Transverse colon (tissue), 4 donors: ENCODE results near the gene KLHL11. TPM values are rescaled to one million over a fixed set of nuclear protein-coding genes. Genes with fewer than 3 reads are reported as not detected.

Experiments used
- DNase-seq: peaks from one replicate; pipeline ENCODE4 v3.0.0-alpha.2; 2019
- H3K27ac ChIP-seq, 4 donors: fragments of 200-600 bp; sonication (generic); 2 replicates each; pipeline ENCODE4 v1.5.1; 2016 to 2018; ENCODE audit warnings: inconsistent platforms in 4 of 4
- H3K27me3 ChIP-seq: fragments of 200-600 bp; sonication (generic); 2 replicates; pipeline ENCODE4 v1.5.1; 2017; ENCODE audit warnings: inconsistent platforms
- H3K36me3 ChIP-seq, 4 donors: fragments of 200-600 bp; sonication (generic); 2 replicates each; pipeline ENCODE4 v1.5.1; 2017 to 2019; ENCODE audit warnings: inconsistent platforms in 4 of 4
- H3K4me1 ChIP-seq, 4 donors: fragments of 200-600 bp; sonication (generic); 2 replicates each; pipeline ENCODE4 v1.5.1; 2017 to 2020; ENCODE audit warnings: inconsistent platforms in 4 of 4
- H3K4me3 ChIP-seq, 4 donors: fragments of 200-600 bp; sonication (generic); 1 replicate in 1 of 4; 2 replicates in 3 of 4; pipeline versions ENCODE4 v1.5.1 to v1.6.1; 2017 to 2019; ENCODE audit warnings: inconsistent platforms in 4 of 4
- H3K9me3 ChIP-seq, 2 donors: fragments of 200-600 bp; sonication (generic); 2 replicates each; pipeline ENCODE4 v1.5.1; 2017 to 2019; ENCODE audit warnings: inconsistent platforms in 2 of 2
- CTCF ChIP-seq, 5 experiments: fragments of 200-600 bp in 3 of 5; fragments of 450-650 bp in 2 of 5; sonication (generic) in 3 of 5; IDR thresholded peaks; 1 replicate in 2 of 5; 2 replicates in 3 of 5; pipeline ENCODE4 v1.5.1; 2016 to 2017; ENCODE audit warnings: antibody characterized with exemption in 5 of 5, inconsistent platforms in 3 of 5, mild to moderate bottlenecking in 2 of 5, moderate library complexity in 1 of 5
- EP300 ChIP-seq: sonication (generic); formaldehyde crosslinking; IDR thresholded peaks from one replicate; pipeline ENCODE4 v1.6.1; 2017; ENCODE audit warnings: antibody characterized with exemption, low read depth
- POLR2A ChIP-seq: fragments of 450-650 bp; IDR thresholded peaks from one replicate; pipeline ENCODE4 v1.6.1; 2016; ENCODE audit warnings: antibody characterized with exemption, mild to moderate bottlenecking, moderate library complexity
- POLR2AphosphoS5 ChIP-seq, 3 donors: sonication (generic); formaldehyde crosslinking; IDR thresholded peaks; one replicate each; pipeline ENCODE4 v1.6.1; 2016; ENCODE audit warnings: antibody characterized with exemption in 3 of 3
- WGBS, 2 donors: methylation state at CpG; one replicate each; pipeline ENCODE4 v1.1.5; 2018; ENCODE audit warnings: low coverage in 1 of 2; 5-methylcytosine and 5-hydroxymethylcytosine counted together
- in situ Hi-C, 4 donors: fragments of 200-750 bp; cut with MboI; loops; one replicate each; pipeline versions ENCODE4 v1.15.0 to v1.15.1; 2017; ENCODE audit warnings: low sequenced_read_pairs in 3 of 4, low pct_ligation_motif_present in 1 of 4, low pct_unique_long_range_greater_than_20kb in 1 of 4
- intact Hi-C: fragments of 100-400 bp; cut with DNase I; formaldehyde crosslinking; loops from one replicate; pipeline ENCODE4 v1.15.1; 2023; ENCODE audit warnings: low total_unique reads
- total RNA-seq, 4 donors: library from RNA; depleted of rRNA; stranded (reverse); fragments of >200 nt; gene quantifications; one replicate each; pipeline ENCODE4 v1.1.0, GENCODE V29; 2016

The KLHL11 gene
- total RNA-seq, 4 donors from 2014 or later, result 5.4 to 19.5 (median 15.9) TPM

- in situ Hi-C loops, result no loop called here
These were observed 29.6 kb upstream of the KLHL11 start for GRCh38 chr17:41894791-41895331.

GRCh38 chr17:41893384-41893783 lies 28.2 kb upstream of the KLHL11 start:
- no peak for DNase-seq
- Histone ChIP-seq H3K4me3 (no peak overlapping the region), H3K36me3 (peaks cover 0 to 63% (median 24%) of the 10 kb centered on the region in 4 donors), H3K27me3 (no peaks in the 10 kb centered on the region), H3K4me1 (peaks cover 0 to 7% (median 0%) of the 10 kb centered on the region in 4 donors), H3K9me3 (no peaks in the 10 kb centered on the region), H3K27ac (no peak overlapping the region)
- in situ Hi-C loops (no loop called here), intact Hi-C loops (no loop called here)
- TF ChIP-seq POLR2AphosphoS5 (IDR thresholded peaks at IDR 0.05) (no peak), CTCF (IDR thresholded peaks at IDR 0.05) (no peak), POLR2A (no peak), EP300 (no peak)
- WGBS, 2 donors, result 88% methylated on average over 3 of the region's 3 CpGs; no CpG with 5 or more reads in 1 of the 2 donors

More at GRCh38 chr17:41894791-41895331, 29.6 kb upstream of the KLHL11 start:
- Histone ChIP-seq H3K9me3 (no peaks in the 10 kb centered on the region), H3K27me3 (no peaks in the 10 kb centered on the region), H3K27ac (peak overlapping the region; percentile 7 to 66 (median 44)), H3K4me3 (no peak overlapping the region), H3K4me1 (peaks cover 0 to 7% (median 0%) of the 10 kb centered on the region in 4 donors), H3K36me3 (peaks cover 0 to 63% (median 20%) of the 10 kb centered on the region in 4 donors)
- 68% methylated on average over 7 of the region's 7 CpGs; no CpG with 5 or more reads in 1 of the 2 donors for WGBS, 2 donors
- TF ChIP-seq EP300, result no peak
- peak in 1 of 3 donors; percentile 18 for TF ChIP-seq POLR2AphosphoS5 (IDR thresholded peaks at IDR 0.05)
- no peak for DNase-seq
- intact Hi-C loops, result no loop called here

- Histone ChIP-seq H3K27me3 (no peaks in the 10 kb centered on the region), H3K27ac (no peak overlapping the region), H3K4me3 (no peak overlapping the region), H3K4me1 (peaks cover 0 to 7% (median 0%) of the 10 kb centered on the region in 4 donors), H3K9me3 (no peaks in the 10 kb centered on the region), H3K36me3 (peaks cover 0 to 64% (median 23%) of the 10 kb centered on the region in 4 donors)
- in situ Hi-C loops, result no loop called here
- intact Hi-C loops, result no loop called here
- 100% methylated on average over 4 of the region's 4 CpGs; no CpG with 5 or more reads in 1 of the 2 donors for WGBS, 2 donors
- no peak for TF ChIP-seq POLR2A
- no peak for TF ChIP-seq EP300
- TF ChIP-seq POLR2AphosphoS5 (IDR thresholded peaks at IDR 0.05), result no peak
- TF ChIP-seq CTCF (IDR thresholded peaks at IDR 0.05), result no peak
- DNase-seq, result no peak
These were observed 26.8 kb upstream of the KLHL11 start for GRCh38 chr17:41892021-41892376.

GRCh38 chr17:41891135-41892020 lies 26.2 kb upstream of the KLHL11 start:
- DNase-seq, result no peak
- intact Hi-C loops, result no loop called here
- 94 to 100% methylated on average over 3 to 7 of the region's 7 CpGs for WGBS, 2 donors
- H3K4me3 ChIP-seq, result no peak overlapping the region
- in situ Hi-C loops, result no loop called here
- no peak overlapping the region for H3K27ac ChIP-seq
- peaks cover 0 to 63% (median 23%) of the 10 kb centered on the region in 4 donors for H3K36me3 ChIP-seq
- H3K4me1 ChIP-seq, result peaks cover 0 to 7% (median 0%) of the 10 kb centered on the region in 4 donors
- no peaks in the 10 kb centered on the region for H3K27me3 ChIP-seq
- H3K9me3 ChIP-seq, result no peaks in the 10 kb centered on the region
- TF ChIP-seq CTCF (IDR thresholded peaks at IDR 0.05) (no peak), POLR2AphosphoS5 (IDR thresholded peaks at IDR 0.05) (no peak), EP300 (no peak), POLR2A (no peak)
